GM12872 (cell line): ENCODE results near the gene CALML3.

Experiments
- TF ChIP-seq, protein P1 (sequence below): IDR thresholded peaks from 3 replicates; pipeline ENCODE4 v1.5.1; 2011; ENCODE audit warnings: low read depth, mild to moderate bottlenecking, low read length, moderate library complexity; ENCODE audit not compliant: insufficient read depth

Gene CALML3

GRCh38 chr10:5560817-5561703, 36.3 kb downstream of the CALML3 start:
- TF ChIP-seq, protein P1, sequence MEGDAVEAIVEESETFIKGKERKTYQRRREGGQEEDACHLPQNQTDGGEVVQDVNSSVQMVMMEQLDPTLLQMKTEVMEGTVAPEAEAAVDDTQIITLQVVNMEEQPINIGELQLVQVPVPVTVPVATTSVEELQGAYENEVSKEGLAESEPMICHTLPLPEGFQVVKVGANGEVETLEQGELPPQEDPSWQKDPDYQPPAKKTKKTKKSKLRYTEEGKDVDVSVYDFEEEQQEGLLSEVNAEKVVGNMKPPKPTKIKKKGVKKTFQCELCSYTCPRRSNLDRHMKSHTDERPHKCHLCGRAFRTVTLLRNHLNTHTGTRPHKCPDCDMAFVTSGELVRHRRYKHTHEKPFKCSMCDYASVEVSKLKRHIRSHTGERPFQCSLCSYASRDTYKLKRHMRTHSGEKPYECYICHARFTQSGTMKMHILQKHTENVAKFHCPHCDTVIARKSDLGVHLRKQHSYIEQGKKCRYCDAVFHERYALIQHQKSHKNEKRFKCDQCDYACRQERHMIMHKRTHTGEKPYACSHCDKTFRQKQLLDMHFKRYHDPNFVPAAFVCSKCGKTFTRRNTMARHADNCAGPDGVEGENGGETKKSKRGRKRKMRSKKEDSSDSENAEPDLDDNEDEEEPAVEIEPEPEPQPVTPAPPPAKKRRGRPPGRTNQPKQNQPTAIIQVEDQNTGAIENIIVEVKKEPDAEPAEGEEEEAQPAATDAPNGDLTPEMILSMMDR, result no peak

- TF ChIP-seq, protein P1, result no peak
Measured at GRCh38 chr10:5561704-5562645, 37.2 kb downstream of the CALML3 start.

DNA sequence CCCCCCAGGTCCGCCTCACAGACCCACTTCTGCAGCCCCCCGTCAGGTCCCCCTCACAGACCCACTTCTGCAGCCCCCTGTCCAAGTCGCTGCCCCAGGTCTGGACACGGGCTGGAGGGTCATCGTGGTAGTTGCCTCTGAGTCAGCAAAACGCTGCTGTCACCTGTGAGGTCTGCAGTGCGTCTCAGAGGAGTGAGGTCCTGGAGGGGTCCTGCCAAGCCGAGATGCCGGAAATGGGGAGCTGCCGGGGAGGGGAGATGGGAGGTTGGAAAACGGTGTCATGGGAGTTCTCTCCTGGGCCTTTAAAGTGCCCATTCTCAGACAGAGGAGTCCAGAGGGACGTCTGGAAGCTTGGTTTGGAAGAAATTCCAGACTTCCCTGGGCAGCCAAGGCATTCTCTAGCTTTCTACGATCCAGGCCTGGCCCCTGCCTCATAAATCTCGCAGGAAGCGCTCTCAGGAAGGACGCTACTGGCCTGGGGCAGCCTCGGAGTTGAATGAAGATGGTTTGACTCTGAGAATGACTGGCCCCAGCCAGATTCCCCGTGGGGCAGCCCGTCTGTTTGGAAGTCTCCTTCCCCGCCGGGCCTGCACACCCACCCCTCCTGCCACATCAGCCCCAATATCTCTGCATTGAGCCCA, 38.7 kb downstream of the CALML3 start:
- TF ChIP-seq, protein P1, result no peak

DNA sequence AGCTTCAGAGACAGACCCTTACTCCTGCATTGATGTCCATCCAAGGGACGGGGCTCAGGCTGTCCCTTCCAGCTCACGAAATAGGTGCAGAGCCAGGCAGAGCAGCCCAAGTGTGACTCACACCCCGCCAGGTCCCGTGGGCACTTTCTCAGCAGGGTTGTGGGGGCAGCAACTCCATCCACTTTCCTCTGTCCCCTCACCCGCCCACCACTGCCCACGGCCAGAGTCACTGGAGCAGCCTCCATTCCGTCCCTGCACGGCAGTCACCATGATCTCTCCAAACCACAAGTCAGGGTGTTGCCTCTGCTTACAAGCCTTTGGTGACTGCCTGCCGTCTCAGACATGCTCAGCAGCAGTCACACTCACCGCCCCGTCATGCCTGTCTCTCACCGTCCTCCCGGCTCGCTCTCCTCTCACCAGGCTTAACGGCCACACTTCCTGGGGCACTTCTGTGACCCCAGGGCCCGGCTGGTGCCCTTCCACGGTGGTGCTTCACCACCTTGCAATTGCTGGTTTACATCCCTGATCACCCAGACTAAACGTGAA, 39.3 kb downstream of the CALML3 start:
- TF ChIP-seq, protein P1, result no peak

DNA sequence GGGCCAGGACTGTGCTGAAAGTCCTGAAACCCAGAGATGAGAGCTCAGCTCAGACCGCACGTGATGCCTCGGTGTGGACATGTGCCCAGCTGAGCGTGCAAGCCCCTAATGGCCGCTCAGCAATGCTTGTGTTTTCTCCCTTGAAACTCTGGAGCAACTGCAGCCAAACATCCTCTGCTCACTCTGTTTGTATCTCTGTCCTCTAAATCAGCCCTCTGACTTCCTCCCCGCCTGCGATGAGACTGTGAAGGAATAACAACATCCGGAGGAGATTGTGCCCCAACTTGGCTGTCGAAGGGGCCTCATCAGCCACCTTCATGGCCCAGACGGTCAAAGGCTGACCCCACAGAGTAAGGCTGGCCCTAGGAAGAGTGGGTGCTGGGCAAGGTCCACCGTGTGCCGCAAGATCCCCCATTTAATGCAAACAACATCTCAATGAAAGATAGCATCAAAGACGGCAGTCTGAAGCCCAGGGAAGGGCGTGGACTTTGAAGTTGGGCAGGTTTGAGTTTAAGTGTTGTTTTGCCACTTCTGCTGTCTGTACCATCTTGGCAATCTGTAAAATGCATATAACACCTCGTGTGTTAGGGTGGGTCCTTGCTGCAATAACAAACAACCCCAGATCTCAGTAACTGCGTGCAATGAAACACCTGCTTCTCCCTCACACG, 39.9 kb downstream of the CALML3 start:
- TF ChIP-seq, protein P1, result no peak

- TF ChIP-seq, protein P1, result no peak
Measured at GRCh38 chr10:5565205-5565545, 40.4 kb downstream of the CALML3 start.
